Activated naive CD8-positive, alpha-beta T cell (primary cell): ENCODE data around the gene HMGN4.
"Not testable (repeated sequence)": the region's sequence is repeated elsewhere in the genome, so short reads cannot be mapped to it uniquely, and the experiment has no call there.

Experiments
- H3K27ac Mint-ChIP-seq: one replicate; pipeline ENCODE4 v1.8.0; 2021; ENCODE audit warnings: mixed read lengths
- H3K27me3 Mint-ChIP-seq: one replicate; pipeline ENCODE4 v1.8.0; 2021; ENCODE audit warnings: mixed read lengths
- H3K36me3 Mint-ChIP-seq: one replicate; pipeline ENCODE4 v1.8.0; 2021; ENCODE audit warnings: mixed read lengths
- H3K4me1 Mint-ChIP-seq: one replicate; pipeline ENCODE4 v1.8.0; 2021; ENCODE audit warnings: low read depth, mixed read lengths
- H3K4me3 Mint-ChIP-seq: one replicate; pipeline ENCODE4 v1.8.0; 2021; ENCODE audit warnings: mild to moderate bottlenecking, mixed read lengths
- H3K9me3 Mint-ChIP-seq: one replicate; pipeline ENCODE4 v1.8.0; 2021; ENCODE audit warnings: low read depth, mixed read lengths

HMGN4 gene

GRCh38 chr6:26533532-26533931 lies 4.6 kb upstream of the HMGN4 start:
- H3K4me3 Mint-ChIP-seq, result peak overlapping the region; percentile 99
- peaks cover 4% of the 10 kb centered on the region for H3K9me3 Mint-ChIP-seq
- H3K27ac Mint-ChIP-seq, result peak overlapping the region; percentile 95
- no peaks in the 10 kb centered on the region for H3K27me3 Mint-ChIP-seq
- no peaks in the 10 kb centered on the region for H3K36me3 Mint-ChIP-seq
- H3K4me1 Mint-ChIP-seq, result peaks cover 57% of the 10 kb centered on the region

- no peak overlapping the region for H3K27ac Mint-ChIP-seq
- H3K9me3 Mint-ChIP-seq, result peaks cover 4% of the 10 kb centered on the region
- H3K4me1 Mint-ChIP-seq, result peaks cover 58% of the 10 kb centered on the region
- H3K36me3 Mint-ChIP-seq, result peaks cover under 1% of the 10 kb centered on the region
- no peaks in the 10 kb centered on the region for H3K27me3 Mint-ChIP-seq
- H3K4me3 Mint-ChIP-seq, result peak overlapping the region; percentile 20
Measured at GRCh38 chr6:26534681-26535465, 3.3 kb upstream of the HMGN4 start.

- Mint-ChIP-seq H3K27me3 (no peaks in the 10 kb centered on the region), H3K9me3 (peaks cover 4% of the 10 kb centered on the region), H3K27ac (peak overlapping the region; percentile 96), H3K4me1 (peaks cover 65% of the 10 kb centered on the region), H3K36me3 (peaks cover 3% of the 10 kb centered on the region), H3K4me3 (peak overlapping the region; percentile 96)
Measured at GRCh38 chr6:26536571-26537159, 1.5 kb upstream of the HMGN4 start.

GRCh38 chr6:26537160-26537845 lies 863 bp upstream of the HMGN4 start:
- Mint-ChIP-seq H3K4me1 (peaks cover 64% of the 10 kb centered on the region), H3K36me3 (peaks cover 3% of the 10 kb centered on the region), H3K9me3 (peaks cover 4% of the 10 kb centered on the region), H3K27me3 (no peaks in the 10 kb centered on the region), H3K4me3 (peak overlapping the region; percentile 96), H3K27ac (peak overlapping the region; percentile 96)

- Mint-ChIP-seq H3K27me3 (no peaks in the 10 kb centered on the region), H3K36me3 (peaks cover 3% of the 10 kb centered on the region), H3K9me3 (no peaks in the 10 kb centered on the region), H3K27ac (peak overlapping the region; percentile 96), H3K4me3 (peak overlapping the region; percentile 96), H3K4me1 (peaks cover 60% of the 10 kb centered on the region)
Measured at GRCh38 chr6:26538572-26538902, 371 bp downstream of the HMGN4 start.

- peak overlapping the region; percentile 96 for H3K27ac Mint-ChIP-seq
- H3K36me3 Mint-ChIP-seq, result peaks cover 3% of the 10 kb centered on the region
- H3K4me1 Mint-ChIP-seq, result peaks cover 60% of the 10 kb centered on the region
- H3K4me3 Mint-ChIP-seq, result peak overlapping the region; percentile 96
- no peaks in the 10 kb centered on the region for H3K27me3 Mint-ChIP-seq
- H3K9me3 Mint-ChIP-seq, result no peaks in the 10 kb centered on the region
Measured at GRCh38 chr6:26539071-26539615, 977 bp downstream of the HMGN4 start.

GRCh38 chr6:26541579-26541978 lies 3.4 kb downstream of the HMGN4 start:
- Mint-ChIP-seq H3K9me3 (no peaks in the 10 kb centered on the region), H3K27me3 (no peaks in the 10 kb centered on the region), H3K36me3 (peaks cover 3% of the 10 kb centered on the region), H3K27ac (peak overlapping the region; percentile 66), H3K4me3 (peak overlapping the region; percentile 10), H3K4me1 (peaks cover 52% of the 10 kb centered on the region)

GRCh38 chr6:26543953-26544352 lies 5.8 kb downstream of the HMGN4 start:
- Mint-ChIP-seq H3K9me3 (no peaks in the 10 kb centered on the region), H3K4me3 (no peak overlapping the region), H3K36me3 (peaks cover 3% of the 10 kb centered on the region), H3K4me1 (peaks cover 41% of the 10 kb centered on the region), H3K27me3 (no peaks in the 10 kb centered on the region), H3K27ac (peak overlapping the region; percentile 47)

- Mint-ChIP-seq H3K4me1 (peaks cover 35% of the 10 kb centered on the region), H3K9me3 (no peaks in the 10 kb centered on the region), H3K4me3 (no peak overlapping the region), H3K36me3 (peaks cover 3% of the 10 kb centered on the region), H3K27me3 (no peaks in the 10 kb centered on the region), H3K27ac (no peak overlapping the region)
Measured at GRCh38 chr6:26544473-26544872, 6.3 kb downstream of the HMGN4 start.

GRCh38 chr6:26545627-26546026 lies 7.5 kb downstream of the HMGN4 start:
- H3K4me3 Mint-ChIP-seq, result no peak overlapping the region
- no peaks in the 10 kb centered on the region for H3K9me3 Mint-ChIP-seq
- no peak overlapping the region for H3K27ac Mint-ChIP-seq
- no peaks in the 10 kb centered on the region for H3K36me3 Mint-ChIP-seq
- H3K4me1 Mint-ChIP-seq, result peaks cover 33% of the 10 kb centered on the region
- no peaks in the 10 kb centered on the region for H3K27me3 Mint-ChIP-seq

GRCh38 chr6:26547363-26547762 lies 9.2 kb downstream of the HMGN4 start:
- not testable (repeated sequence) for H3K27ac Mint-ChIP-seq

GRCh38 chr6:26550250-26550993 lies 12.3 kb downstream of the HMGN4 start:
- peaks cover 1% of the 10 kb centered on the region for H3K9me3 Mint-ChIP-seq
- peak overlapping the region; percentile 97 for H3K4me3 Mint-ChIP-seq
- H3K36me3 Mint-ChIP-seq, result no peaks in the 10 kb centered on the region
- H3K27me3 Mint-ChIP-seq, result no peaks in the 10 kb centered on the region
- H3K27ac Mint-ChIP-seq, result peak overlapping the region; percentile 81
- peaks cover 16% of the 10 kb centered on the region for H3K4me1 Mint-ChIP-seq

More at GRCh38 chr6:26547363-26547762, 9.2 kb downstream of the HMGN4 start:
- H3K9me3 Mint-ChIP-seq, H3K27me3 Mint-ChIP-seq, H3K36me3 Mint-ChIP-seq, H3K4me3 Mint-ChIP-seq: not testable (repeated sequence)
- H3K4me1 Mint-ChIP-seq, result peaks cover 25% of the 10 kb centered on the region

GRCh38 chr6:26552205-26552604 lies 14.0 kb downstream of the HMGN4 start:
- Mint-ChIP-seq H3K36me3 (no peaks in the 10 kb centered on the region), H3K9me3 (peaks cover 3% of the 10 kb centered on the region), H3K4me1 (peaks cover 25% of the 10 kb centered on the region), H3K4me3 (no peak overlapping the region), H3K27me3 (no peaks in the 10 kb centered on the region), H3K27ac (no peak overlapping the region)

GRCh38 chr6:26552640-26553188 lies 14.5 kb downstream of the HMGN4 start:
- H3K4me1 Mint-ChIP-seq, result peaks cover 25% of the 10 kb centered on the region
- no peaks in the 10 kb centered on the region for H3K27me3 Mint-ChIP-seq
- no peak overlapping the region for H3K27ac Mint-ChIP-seq
- no peak overlapping the region for H3K4me3 Mint-ChIP-seq
- peaks cover 3% of the 10 kb centered on the region for H3K9me3 Mint-ChIP-seq
- no peaks in the 10 kb centered on the region for H3K36me3 Mint-ChIP-seq
